B cell (primary cell): ENCODE measurements around the gene HMGCS1. TPM values are rescaled to one million over a fixed set of nuclear protein-coding genes. Genes with fewer than 3 reads are reported as not detected.

Experiments used
- ATAC-seq: fragments of 200-7000 bp; cut with Tn5 transposase; one replicate; pipeline ENCODE4 v1.10.0; 2021; ENCODE audit warnings: low read depth, mild to moderate bottlenecking, moderate number of reproducible peaks, moderate library complexity
- CTCF ChIA-PET: fragments of 350-600 bp; sonication (Branson Sonifier 250); formaldehyde crosslinking; loops from one replicate; lab custom pipeline; 2021; ENCODE audit warnings: antibody characterized with exemption, inconsistent platforms; lab: Charles Lee
- POLR2A ChIA-PET: fragments of 350-600 bp; sonication (Branson Sonifier 250); formaldehyde crosslinking; loops from one replicate; lab custom pipeline; 2021; ENCODE audit warnings: antibody characterized with exemption; lab: Charles Lee
- DNase-seq: peaks from one replicate; pipeline ENCODE4 v3.0.0; 2013
- H2AFZ ChIP-seq: 2 replicates; pipeline ENCODE4 v1.6.1; 2012; ENCODE audit warnings: mild to moderate bottlenecking, low read depth, low read length; ENCODE audit not compliant: insufficient read depth, poor library complexity, severe bottlenecking
- H3K27ac ChIP-seq, 2 donors: 1 replicate in 1 of 2; 2 replicates in 1 of 2; pipeline ENCODE4 v1.5.1; 2012 to 2013; ENCODE audit warnings: low read length in 2 of 2, mild to moderate bottlenecking in 2 of 2, moderate library complexity in 1 of 2
- H3K27me3 ChIP-seq, 4 experiments: fragments of 200-600 bp in 1 of 4; sonication (generic) in 1 of 4; replicated peaks in 1 of 4; 1 replicate in 2 of 4; 2 replicates in 2 of 4; pipeline versions ENCODE4 v1.6.1 to v1.7.0; 2013 to 2016; ENCODE audit warnings: low read length in 3 of 4, mild to moderate bottlenecking in 2 of 4, mixed read lengths in 1 of 4, moderate library complexity in 1 of 4; ENCODE audit not compliant: insufficient read depth in 4 of 4, control insufficient read depth in 3 of 4; ENCODE audit errors: control extremely low read depth in 1 of 4
- H3K36me3 ChIP-seq, 2 experiments: replicated peaks in 1 of 2; 1 replicate in 1 of 2; 2 replicates in 1 of 2; pipeline versions ENCODE4 v1.6.1 to v1.7.1; 2013; ENCODE audit warnings: low read length in 1 of 2; ENCODE audit not compliant: insufficient read depth in 2 of 2, control insufficient read depth in 1 of 2; ENCODE audit errors: control extremely low read depth in 1 of 2, extremely low read depth in 1 of 2
- H3K4me1 ChIP-seq, 2 donors: fragments of 200-600 bp in 1 of 2; sonication (generic) in 1 of 2; 1 replicate in 1 of 2; 2 replicates in 1 of 2; pipeline versions ENCODE4 v1.5.1 to v1.6.1; 2013 to 2017; ENCODE audit warnings: low read length in 2 of 2; ENCODE audit not compliant: control insufficient read depth in 2 of 2, insufficient read depth in 2 of 2
- H3K4me2 ChIP-seq: replicated peaks from 2 replicates; pipeline ENCODE3; 2012; ENCODE audit warnings: mild to moderate bottlenecking, low read depth, low read length; ENCODE audit not compliant: poor library complexity, severe bottlenecking
- H3K4me3 ChIP-seq, 5 experiments: fragments of 200-600 bp in 1 of 5; sonication (generic) in 1 of 5; 1 replicate in 3 of 5; 2 replicates in 2 of 5; pipeline versions ENCODE4 v1.5.1 to v1.7.0; 2011 to 2016; ENCODE audit warnings: low read length in 4 of 5, mild to moderate bottlenecking in 4 of 5, low read depth in 2 of 5, control low read depth in 1 of 5, moderate library complexity in 1 of 5; ENCODE audit not compliant: insufficient read depth in 1 of 5; ENCODE audit errors: control extremely low read depth in 1 of 5, extremely low read depth in 1 of 5
- H3K79me2 ChIP-seq: fragments of 200-600 bp; sonication (generic); one replicate; pipeline ENCODE4 v1.6.0; 2016; ENCODE audit warnings: low read length; ENCODE audit not compliant: control insufficient read depth, insufficient read depth
- H3K9ac ChIP-seq: fragments of 200-600 bp; sonication (generic); 2 replicates; pipeline ENCODE4 v1.6.1; 2017; ENCODE audit warnings: mild to moderate bottlenecking, low read length, moderate library complexity
- H3K9me3 ChIP-seq, 3 donors: one replicate each; pipeline versions ENCODE4 v1.6.1 to v1.7.1; 2013; ENCODE audit warnings: low read length in 2 of 3; ENCODE audit not compliant: control insufficient read depth in 2 of 3, insufficient read depth in 1 of 3; ENCODE audit errors: control extremely low read depth in 1 of 3
- H4K20me1 ChIP-seq: 2 replicates; pipeline ENCODE4 v1.6.0; 2012; ENCODE audit warnings: mild to moderate bottlenecking, low read length; ENCODE audit not compliant: insufficient read depth, control insufficient read depth, poor library complexity, severe bottlenecking
- H3K27ac Mint-ChIP-seq: one replicate; pipeline ENCODE4 v1.8.0; 2021; ENCODE audit warnings: mixed read lengths
- H3K27me3 Mint-ChIP-seq: one replicate; pipeline ENCODE4 v1.8.0; 2021; ENCODE audit warnings: mixed read lengths
- H3K4me1 Mint-ChIP-seq: one replicate; pipeline ENCODE4 v1.8.0; 2021; ENCODE audit warnings: mixed read lengths
- H3K4me3 Mint-ChIP-seq: one replicate; pipeline ENCODE4 v1.8.0; 2021; ENCODE audit warnings: mixed read lengths
- H3K9me3 Mint-ChIP-seq: one replicate; pipeline ENCODE4 v1.8.0; 2022; ENCODE audit warnings: mixed read lengths; ENCODE audit not compliant: insufficient read depth
- CTCF ChIP-seq: fragments of 200-600 bp; IDR thresholded peaks from one replicate; pipeline ENCODE4 v1.8.0; 2022; ENCODE audit warnings: antibody characterized with exemption, mild to moderate bottlenecking
- EZH2 ChIP-seq: IDR thresholded peaks from 2 replicates; pipeline ENCODE4 v1.6.1; 2012; ENCODE audit warnings: borderline replicate concordance, low read depth, mild to moderate bottlenecking, moderate library complexity, low read length; ENCODE audit not compliant: insufficient read depth, poor library complexity, severe bottlenecking
- WGBS: methylation state at CpG from one replicate; pipeline ENCODE4 v1.1.5; 2013; ENCODE audit warnings: missing lambda C conversion rate; ENCODE audit not compliant: insufficient coverage; 5-methylcytosine and 5-hydroxymethylcytosine counted together
- intact Hi-C: fragments of 100-400 bp; cut with micrococcal nuclease; formaldehyde crosslinking; loops from one replicate; pipeline ENCODE4 v1.10.0; 2022
- polyA plus RNA-seq: library from polyadenylated mRNA; depleted of rRNA; stranded (reverse); fragments of >200 nt; gene quantifications from 2 replicates; pipeline ENCODE4 v1.2.3, GENCODE V29; 2012
- total RNA-seq, 2 donors: library from RNA; stranded (reverse); fragments of 120-200 nt in 1 of 2; gene quantifications; 1 replicate in 1 of 2; 2 replicates in 1 of 2; pipeline versions ENCODE4 v1.2.3 to v1.2.4, GENCODE V29; 2013 to 2022

HMGCS1 gene
- total and polyA plus RNA-seq, 2 donors (not counting 1 experiment from before 2014, with no cell fraction given), result 16.3 to 68.7 TPM

GRCh38 chr5:43348207-43348606 lies 35.0 kb upstream of the HMGCS1 start:
- H3K4me3 Mint-ChIP-seq, result no peak overlapping the region
- no peak overlapping the region for H3K4me2 ChIP-seq
- H3K9me3 ChIP-seq, result no peaks in the 10 kb centered on the region
- POLR2A ChIA-PET, result no interaction called here
- H3K27me3 Mint-ChIP-seq, result no peaks in the 10 kb centered on the region
- intact Hi-C loops, result no loop called here
- no peak overlapping the region for H3K4me3 ChIP-seq
- TF ChIP-seq CTCF (no peak), EZH2 (no peak)
- H3K27me3 ChIP-seq, result no peaks in the 10 kb centered on the region
- no peaks in the 10 kb centered on the region for H3K9me3 Mint-ChIP-seq
- no peaks in the 10 kb centered on the region for H3K36me3 ChIP-seq
- H3K9ac ChIP-seq, result no peak overlapping the region
- no peak for DNase-seq
- no peak overlapping the region for H2AFZ ChIP-seq
- WGBS, result 100% methylated on average over 3 of the region's 4 CpGs
- ATAC-seq, result no peak
- CTCF ChIA-PET, result no interaction called here
- no peaks in the 10 kb centered on the region for H3K4me1 Mint-ChIP-seq
- no peaks in the 10 kb centered on the region for H3K79me2 ChIP-seq
- H4K20me1 ChIP-seq, result no peaks in the 10 kb centered on the region
- H3K27ac Mint-ChIP-seq, result no peak overlapping the region
- H3K4me1 ChIP-seq, result no peaks in the 10 kb centered on the region
- H3K27ac ChIP-seq, result no peak overlapping the region

- Histone ChIP-seq H3K36me3 (no peaks in the 10 kb centered on the region), H2AFZ (no peak overlapping the region), H3K9me3 (peaks cover 2 to 18% (median 10%) of the 10 kb centered on the region in 3 donors), H3K4me3 (no peak overlapping the region), H3K4me2 (no peak overlapping the region), H3K79me2 (no peaks in the 10 kb centered on the region), H3K4me1 (no peaks in the 10 kb centered on the region), H3K27me3 (peaks cover 0 to 11% (median 2%) of the 10 kb centered on the region in 4 experiments), H3K27ac (no peak overlapping the region), H4K20me1 (no peaks in the 10 kb centered on the region), H3K9ac (no peak overlapping the region)
- WGBS, result 67% methylated on average over 1 of the region's 1 CpG
- Mint-ChIP-seq H3K27me3 (peaks cover 26% of the 10 kb centered on the region), H3K4me3 (no peak overlapping the region), H3K27ac (no peak overlapping the region), H3K4me1 (no peaks in the 10 kb centered on the region), H3K9me3 (peaks cover 12% of the 10 kb centered on the region)
- ATAC-seq (no peak), DNase-seq (no peak)
- ChIA-PET POLR2A (no interaction called here), CTCF (no interaction called here)
- TF ChIP-seq CTCF, result no peak
- TF ChIP-seq EZH2, result no peak
- intact Hi-C loops, result no loop called here
Measured at GRCh38 chr5:43338862-43339261, 25.6 kb upstream of the HMGCS1 start.
